T-cell (primary cell): ENCODE measurements around the gene CPOX. TPM values are rescaled to one million over a fixed set of nuclear protein-coding genes. Genes with fewer than 3 reads are reported as not detected.
A peak's percentile ranks its signal among the peaks of the same experiment; 100 is the strongest.
"Not testable (repeated sequence)": the region's sequence is repeated elsewhere in the genome, so short reads cannot be mapped to it uniquely, and the experiment has no call there.

Experiments used
- ATAC-seq, 4 experiments: fragments of 200-7000 bp in 3 of 4; fragments of 150-1000 bp in 1 of 4; cut with Tn5 transposase; replicated peaks in 1 of 4; 1 replicate in 3 of 4; 2 replicates in 1 of 4; pipeline ENCODE4 v1.10.0; 2021; ENCODE audit warnings: moderate library complexity in 3 of 4, mild to moderate bottlenecking in 2 of 4, moderate number of reproducible peaks in 1 of 4
- CTCF ChIA-PET, 2 donors: fragments of 300-600 bp; sonication (Branson Sonifier 250); formaldehyde crosslinking; loops; one replicate each; lab custom pipeline; 2022; ENCODE audit warnings: antibody characterized with exemption in 2 of 2; lab: Charles Lee
- POLR2A ChIA-PET, 2 donors: fragments of 300-600 bp; sonication (Branson Sonifier 250); formaldehyde crosslinking; loops; one replicate each; lab custom pipeline; 2022; ENCODE audit warnings: antibody characterized with exemption in 2 of 2; lab: Charles Lee
- DNase-seq, 35 experiments: peaks; one replicate each; pipeline versions ENCODE4 v3.0.0 to v3.0.0-alpha.2; 2013 to 2023
- H3K27ac ChIP-seq: one replicate; pipeline ENCODE4 v1.5.1; 2013; ENCODE audit warnings: low read length
- H3K27me3 ChIP-seq, 2 experiments: replicated peaks in 1 of 2; 1 replicate in 1 of 2; 2 replicates in 1 of 2; pipeline versions ENCODE4 v1.6.1 to v1.7.0; 2013; ENCODE audit warnings: low read length in 1 of 2, mixed read lengths in 1 of 2; ENCODE audit not compliant: control insufficient read depth in 2 of 2, insufficient read depth in 2 of 2; ENCODE audit errors: extremely low read depth in 1 of 2
- H3K36me3 ChIP-seq, 2 donors: 1 replicate in 1 of 2; 2 replicates in 1 of 2; pipeline versions ENCODE4 v1.6.1 to v1.7.0; 2013; ENCODE audit warnings: low read length in 1 of 2; ENCODE audit not compliant: control insufficient read depth in 2 of 2, insufficient read depth in 1 of 2; ENCODE audit errors: extremely low read depth in 1 of 2
- H3K4me1 ChIP-seq, 2 experiments: 1 replicate in 1 of 2; 2 replicates in 1 of 2; pipeline versions ENCODE4 v1.6.1 to v1.7.0; 2013; ENCODE audit warnings: low read length in 2 of 2, mixed read lengths in 1 of 2; ENCODE audit not compliant: insufficient read depth in 2 of 2, control insufficient read depth in 1 of 2; ENCODE audit errors: extremely low read depth in 1 of 2
- H3K4me3 ChIP-seq, 2 donors: 1 replicate in 1 of 2; 2 replicates in 1 of 2; pipeline versions ENCODE4 v1.5.1 to v1.7.0; 2013; ENCODE audit warnings: mild to moderate bottlenecking in 2 of 2, low read length in 1 of 2, moderate library complexity in 1 of 2; ENCODE audit not compliant: control insufficient read depth in 1 of 2; ENCODE audit errors: extremely low read depth in 1 of 2
- H3K9me3 ChIP-seq: 2 replicates; pipeline ENCODE4 v1.7.0; 2013
- H3K27ac Mint-ChIP-seq, 2 donors: one replicate each; pipeline ENCODE4 v1.8.0; 2020 to 2021; ENCODE audit warnings: mild to moderate bottlenecking in 2 of 2, mixed read lengths in 2 of 2
- H3K27me3 Mint-ChIP-seq, 2 donors: one replicate each; pipeline ENCODE4 v1.8.0; 2021 to 2022; ENCODE audit warnings: mixed read lengths in 2 of 2
- H3K36me3 Mint-ChIP-seq: one replicate; pipeline ENCODE4 v1.8.0; 2021; ENCODE audit warnings: mixed read lengths
- H3K4me1 Mint-ChIP-seq, 3 donors: one replicate each; pipeline ENCODE4 v1.8.0; 2020 to 2022; ENCODE audit warnings: mixed read lengths in 3 of 3, mild to moderate bottlenecking in 1 of 3
- H3K4me3 Mint-ChIP-seq, 3 donors: one replicate each; pipeline ENCODE4 v1.8.0; 2020 to 2022; ENCODE audit warnings: mild to moderate bottlenecking in 3 of 3, mixed read lengths in 3 of 3, moderate library complexity in 3 of 3
- H3K9me3 Mint-ChIP-seq, 3 donors: one replicate each; pipeline ENCODE4 v1.8.0; 2020 to 2022; ENCODE audit warnings: mixed read lengths in 3 of 3
- WGBS: methylation state at CpG from one replicate; pipeline ENCODE4 v1.1.5; 2013; ENCODE audit warnings: missing lambda C conversion rate; ENCODE audit not compliant: insufficient coverage; 5-methylcytosine and 5-hydroxymethylcytosine counted together
- total RNA-seq, 35 experiments: library from RNA in 6 of 35; stranded (reverse) in 6 of 35; fragments of 120-200 nt in 1 of 35; gene quantifications; one replicate each; pipeline versions ENCODE4 v1.2.1 to v1.2.4 and lab custom pipeline; 2013 to 2026

CPOX gene
- total RNA-seq (10 to 100 TPM; 13.9 to 47.6 (median 44.6) TPM), total RNA-seq (lab: John Stamatoyannopoulos, UW) (10.9 to 98.3 (median 20.4) reads per million in 29 experiments)
- total RNA-seq (2013) = 21.7 TPM

DNA sequence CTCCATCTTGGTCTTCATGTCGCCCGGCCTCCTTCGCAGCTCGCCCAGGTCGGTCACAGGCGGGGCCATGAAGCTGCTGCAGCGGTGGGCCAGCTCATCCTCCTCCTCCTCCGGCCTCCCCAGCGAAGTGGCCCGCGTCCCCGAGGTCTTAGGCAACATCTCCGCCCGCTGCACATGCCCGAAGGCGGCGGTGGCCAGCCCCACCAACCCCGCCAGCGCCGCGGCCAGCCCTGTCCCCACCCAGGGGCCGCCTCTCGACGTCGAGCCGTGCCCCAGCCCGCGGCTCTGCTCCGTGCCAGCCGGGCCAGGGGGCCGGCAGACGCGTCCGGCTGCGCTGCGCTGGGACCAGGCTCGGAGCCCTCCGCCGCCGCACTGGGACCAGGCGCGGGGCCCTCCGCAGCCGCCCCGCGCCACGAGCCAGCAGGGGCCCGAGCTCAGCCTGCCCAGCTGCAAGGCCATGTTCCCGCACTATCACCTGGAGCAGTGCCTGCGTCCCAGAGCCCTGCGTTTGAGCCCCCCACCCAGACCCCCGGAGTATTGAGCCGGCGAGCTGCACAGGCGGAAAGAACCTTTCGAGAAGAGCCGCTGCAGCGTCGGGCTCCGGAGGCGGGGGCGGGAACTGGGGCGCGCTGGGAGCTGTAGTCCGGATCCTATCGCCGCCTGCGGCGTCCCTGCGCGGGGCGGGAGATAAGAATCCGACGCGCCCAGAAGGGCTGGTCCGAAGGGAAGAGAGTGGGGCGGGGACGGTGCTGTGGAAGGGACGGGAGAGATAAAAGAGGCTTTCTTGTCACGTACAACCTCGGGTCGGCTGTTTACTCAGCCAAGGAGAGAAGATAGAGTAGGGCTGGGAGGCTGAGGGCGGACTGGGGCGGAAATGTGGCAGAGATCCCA is at the start of gene CPOX:
Gene CPOX, minus strand, starts transcription at position 566 of the 891 bp plus-strand sequence. Its CDS starts 107 bp downstream, at position 459.
- H3K9me3 ChIP-seq = no peaks in the 10 kb centered on the region

GRCh38 chr3:98642769-98643168 is 49.4 kb upstream of the CPOX start:
- ATAC-seq, H3K4me1 ChIP-seq, H3K36me3 ChIP-seq, H3K9me3 ChIP-seq, DNase-seq, H3K4me3 Mint-ChIP-seq, POLR2A ChIA-PET, H3K36me3 Mint-ChIP-seq, H3K27ac ChIP-seq, H3K4me1 Mint-ChIP-seq, H3K27ac Mint-ChIP-seq, H3K4me3 ChIP-seq, H3K9me3 Mint-ChIP-seq: not testable (repeated sequence)
- peaks cover 12 to 29% of the 10 kb centered on the region in 2 donors for H3K27me3 Mint-ChIP-seq
- WGBS = no CpG with 5 or more reads among the region's 9 CpGs
- peaks cover 0 to 11% of the 10 kb centered on the region in 2 experiments for H3K27me3 ChIP-seq
- CTCF ChIA-PET = interaction anchor here in 1 of 2 donors (0.9 kb wide), 1 partner anchor 10 kb away, joined by 3 read pairs; no protein-coding TSS in a partner anchor

More for the DNA sequence above, at the start of gene CPOX:
- Mint-ChIP-seq H3K36me3 (peaks cover 20% of the 10 kb centered on the region), H3K4me3 (peak within 1 kb of the TSS; percentile 93 to 96 (median 93)), H3K4me1 (peaks cover 32 to 43% (median 38%) of the 10 kb centered on the region in 3 donors), H3K27ac (peak within 1 kb of the TSS; percentile 93 to 95), H3K9me3 (no peaks in the 10 kb centered on the region), H3K27me3 (no peaks in the 10 kb centered on the region)
- POLR2A ChIA-PET = interaction anchor here (0.8 to 1.0 kb wide), 2 partner anchors 30 to 70 kb away, joined by 3 to 9 read pairs; partner anchors contain the start of gene CLDND1 (in 1 of the 2)
- no peaks in the 10 kb centered on the region for H3K27me3 ChIP-seq
- under 1% methylated on average over 78 of the region's 84 CpGs for WGBS
- ATAC-seq = peak; percentile 95 to 98 (median 96)
- H3K36me3 ChIP-seq = peaks cover 0 to 17% of the 10 kb centered on the region in 2 donors
- peak within 1 kb of the TSS; percentile 61 to 84 for H3K4me3 ChIP-seq
- peak within 1 kb of the TSS; percentile 60 for H3K27ac ChIP-seq
- H3K4me1 ChIP-seq = peaks cover 15 to 17% of the 10 kb centered on the region in 2 experiments
- peak; percentile 59 to 85 (median 75) for DNase-seq
- CTCF ChIA-PET = interaction anchor here (0.6 to 2.2 kb wide), 6 partner anchors 8 to 829 kb away, joined by 3 to 15 read pairs (median 4); partner anchors contain the start of genes ARL6 (in 1 of the 2) and CLDND1 (in 1 of the 2)

DNA sequence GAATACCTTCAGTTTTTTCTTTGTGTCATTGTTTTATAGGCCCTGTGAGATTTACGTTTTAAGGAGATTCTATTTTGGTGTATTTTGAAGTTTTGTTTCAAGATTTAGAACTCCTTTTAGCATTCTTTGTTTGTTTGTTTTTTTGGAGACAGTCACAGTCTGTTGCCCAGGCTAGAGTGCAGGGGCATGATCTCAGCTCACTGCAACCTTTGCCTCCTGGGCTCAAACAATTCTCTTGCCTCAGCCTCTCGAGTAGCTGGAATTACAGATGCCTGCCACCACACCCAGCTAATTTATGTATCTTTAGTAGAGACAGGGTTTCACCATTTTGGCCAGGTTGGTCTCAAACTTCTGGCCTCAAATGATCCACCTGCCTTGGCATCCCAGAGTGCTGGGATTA is 48.3 kb upstream of the CPOX start:
- H3K27ac ChIP-seq, DNase-seq, H3K36me3 ChIP-seq, H3K36me3 Mint-ChIP-seq, H3K4me1 ChIP-seq, POLR2A ChIA-PET, H3K4me1 Mint-ChIP-seq, H3K4me3 Mint-ChIP-seq, H3K4me3 ChIP-seq, ATAC-seq, H3K27ac Mint-ChIP-seq, H3K9me3 Mint-ChIP-seq, H3K9me3 ChIP-seq: not testable (repeated sequence)
- peaks cover 12 to 28% of the 10 kb centered on the region in 2 donors for H3K27me3 Mint-ChIP-seq
- CTCF ChIA-PET = interaction anchor here in 1 of 2 donors (0.5 kb wide), 1 partner anchor 1253 kb away, joined by 3 read pairs; no protein-coding TSS in a partner anchor
- peaks cover 0 to 11% of the 10 kb centered on the region in 2 experiments for H3K27me3 ChIP-seq
- no CpG with 5 or more reads among the region's 2 CpGs for WGBS

GRCh38 chr3:98638515-98638914 is 45.1 kb upstream of the CPOX start:
- H3K27me3 Mint-ChIP-seq, H3K36me3 Mint-ChIP-seq: not testable (repeated sequence)

DNA sequence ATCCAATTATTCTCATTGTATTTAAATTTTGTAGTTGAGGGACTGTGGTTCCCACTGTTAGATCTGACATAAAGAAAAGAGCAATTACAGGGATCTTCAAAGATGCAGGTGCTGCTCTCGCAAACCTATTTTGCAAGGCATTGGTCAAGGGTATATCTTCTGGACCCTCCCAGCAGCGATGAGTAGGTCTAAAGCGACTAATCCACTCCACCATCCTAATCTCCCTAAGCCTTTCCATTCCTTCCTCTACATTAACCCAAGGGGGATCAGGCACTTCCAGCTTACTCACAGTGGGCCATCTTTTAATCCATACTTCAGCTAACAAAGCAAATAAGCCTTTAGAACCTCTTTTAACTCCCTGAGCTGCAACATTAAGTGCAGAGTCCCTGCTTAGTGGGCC is 37.0 kb upstream of the CPOX start:
- Mint-ChIP-seq H3K9me3 (no peaks in the 10 kb centered on the region), H3K27me3 (no peaks in the 10 kb centered on the region), H3K4me3 (no peak overlapping the region), H3K4me1 (no peaks in the 10 kb centered on the region), H3K36me3 (no peaks in the 10 kb centered on the region), H3K27ac (no peak overlapping the region)
- ATAC-seq = no peak
- no peak for DNase-seq
- Histone ChIP-seq H3K27ac (no peak overlapping the region), H3K9me3 (no peaks in the 10 kb centered on the region), H3K27me3 (peaks cover 0 to 2% of the 10 kb centered on the region in 2 experiments), H3K4me1 (no peaks in the 10 kb centered on the region), H3K36me3 (no peaks in the 10 kb centered on the region), H3K4me3 (no peak overlapping the region)
- ChIA-PET POLR2A (no interaction called here), CTCF (no interaction called here)
- 82% methylated on average over 3 of the region's 3 CpGs for WGBS

More at GRCh38 chr3:98638515-98638914, 45.1 kb upstream of the CPOX start:
- H3K4me3 Mint-ChIP-seq, H3K36me3 ChIP-seq, H3K9me3 Mint-ChIP-seq, DNase-seq, H3K27ac Mint-ChIP-seq, H3K27ac ChIP-seq, H3K4me1 Mint-ChIP-seq, ATAC-seq, H3K27me3 ChIP-seq, H3K4me1 ChIP-seq, CTCF ChIA-PET, H3K4me3 ChIP-seq, POLR2A ChIA-PET, H3K9me3 ChIP-seq: not testable (repeated sequence)
- WGBS = no CpG with 5 or more reads among the region's 2 CpGs

GRCh38 chr3:98628317-98628716 is 34.9 kb upstream of the CPOX start:
- Histone ChIP-seq H3K27ac (no peak overlapping the region), H3K27me3 (peaks cover 0 to 2% of the 10 kb centered on the region in 2 experiments), H3K9me3 (no peaks in the 10 kb centered on the region), H3K4me3 (no peak overlapping the region), H3K4me1 (no peaks in the 10 kb centered on the region), H3K36me3 (no peaks in the 10 kb centered on the region)
- CTCF ChIA-PET = interaction anchor here in 1 of 2 donors (1.1 kb wide), 1 partner anchor 26 kb away, joined by 4 read pairs; no protein-coding TSS in a partner anchor
- Mint-ChIP-seq H3K27ac (no peak overlapping the region), H3K27me3 (peaks cover 0 to 4% of the 10 kb centered on the region in 2 donors), H3K4me1 (no peaks in the 10 kb centered on the region), H3K9me3 (no peaks in the 10 kb centered on the region), H3K4me3 (no peak overlapping the region), H3K36me3 (no peaks in the 10 kb centered on the region)
- POLR2A ChIA-PET = no interaction called here
- DNase-seq = no peak
- ATAC-seq = no peak
